Right lobe of liver (tissue), 4 donors: Measurements from ENCODE around the gene GSG1L.

Source experiments
- CTCF ChIP-seq, 4 donors: fragments of 200-600 bp in 3 of 4; fragments of 450-650 bp in 1 of 4; IDR thresholded peaks; one replicate each; pipeline versions ENCODE4 v1.5.1 to v1.8.0; 2016 to 2022; ENCODE audit warnings: antibody characterized with exemption in 4 of 4, mild to moderate bottlenecking in 2 of 4
- POLR2A ChIP-seq: fragments of 450-650 bp; IDR thresholded peaks from one replicate; pipeline ENCODE4 v1.6.1; 2017; ENCODE audit warnings: antibody characterized with exemption, mild to moderate bottlenecking
- donor health status: DM: no; HTN: no; CAD: no.
- donor health status: DM: no; HTN: no; CAD: no.
- donor health status: DM: no; HTN: yes; CAD: no.

GRCh38 chr16:27784351-27785306, 278.9 kb downstream of the GSG1L start:
- TF ChIP-seq CTCF (IDR thresholded peaks at IDR 0.05) = no peak
- TF ChIP-seq POLR2A = no peak
